GM18861 (cell line): ENCODE results near the gene SLC9A9.
A peak's percentile ranks its signal among the peaks of the same experiment; 100 is the strongest.
"Not testable (repeated sequence)": the region's sequence is repeated elsewhere in the genome, so short reads cannot be mapped to it uniquely, and the experiment has no call there.

Source experiments
- ATAC-seq: cut with Tn5 transposase; IDR thresholded peaks from one replicate; pipeline ENCODE4 v1.9.1; 2021; ENCODE audit not compliant: unreplicated experiment

Gene SLC9A9

GRCh38 chr3:143476965-143477640 is 371.2 kb downstream of the SLC9A9 start:
- ATAC-seq: no peak

GRCh38 chr3:143475981-143476380 is 372.3 kb downstream of the SLC9A9 start:
- no peak for ATAC-seq

- no peak for ATAC-seq
Observed at GRCh38 chr3:143472731-143473523, 375.3 kb downstream of the SLC9A9 start.

- ATAC-seq: no peak
Observed at GRCh38 chr3:143471705-143472104, 376.6 kb downstream of the SLC9A9 start.

- ATAC-seq: no peak
Observed at GRCh38 chr3:143469159-143469558, 379.1 kb downstream of the SLC9A9 start.

- ATAC-seq: no peak
Observed at GRCh38 chr3:143465666-143466065, 382.6 kb downstream of the SLC9A9 start.

- ATAC-seq: no peak
Observed at GRCh38 chr3:143464850-143465249, 383.4 kb downstream of the SLC9A9 start.

GRCh38 chr3:143455480-143455879 is 392.8 kb downstream of the SLC9A9 start:
- ATAC-seq: no peak

- no peak for ATAC-seq
Observed at GRCh38 chr3:143450632-143451031, 397.6 kb downstream of the SLC9A9 start.

GRCh38 chr3:143447491-143447890 is 400.8 kb downstream of the SLC9A9 start:
- no peak for ATAC-seq

GRCh38 chr3:143445118-143445517 is 403.1 kb downstream of the SLC9A9 start:
- ATAC-seq: peak; percentile 86

- ATAC-seq: no peak
Observed at GRCh38 chr3:143443851-143444331, 404.4 kb downstream of the SLC9A9 start.

- no peak for ATAC-seq
Observed at GRCh38 chr3:143442814-143443447, 405.3 kb downstream of the SLC9A9 start.

GRCh38 chr3:143441516-143442171 is 406.6 kb downstream of the SLC9A9 start:
- no peak for ATAC-seq

- no peak for ATAC-seq
Observed at GRCh38 chr3:143439817-143440216, 408.5 kb downstream of the SLC9A9 start.

- ATAC-seq: no peak
Observed at GRCh38 chr3:143437405-143437804, 410.9 kb downstream of the SLC9A9 start.

GRCh38 chr3:143436231-143436930 is 411.9 kb downstream of the SLC9A9 start:
- ATAC-seq: no peak

GRCh38 chr3:143433787-143434378 is 414.4 kb downstream of the SLC9A9 start:
- ATAC-seq: no peak

GRCh38 chr3:143431298-143431697 is 417.0 kb downstream of the SLC9A9 start:
- not testable (repeated sequence) for ATAC-seq

- ATAC-seq: no peak
Observed at GRCh38 chr3:143430568-143430967, 417.7 kb downstream of the SLC9A9 start.
